ENCODE results near the gene SORBS1.

Gene SORBS1

GRCh38 chr10:95391581-95392216 lies 169.5 kb downstream of the SORBS1 start:
- DNase-seq (ENCODE audit: low read depth, low spot score) = no peak

GRCh38 chr10:95391164-95391563 lies 170.0 kb downstream of the SORBS1 start:
- no peak for DNase-seq (ENCODE audit: low read depth, low spot score)

GRCh38 chr10:95389982-95390381 lies 171.2 kb downstream of the SORBS1 start:
- no peak for DNase-seq (ENCODE audit: low read depth, low spot score)

- no peak for DNase-seq (ENCODE audit: low read depth, low spot score)
Observed at GRCh38 chr10:95389176-95389575, 172.0 kb downstream of the SORBS1 start.

GRCh38 chr10:95388539-95388938 lies 172.6 kb downstream of the SORBS1 start:
- no peak for DNase-seq (ENCODE audit: low read depth, low spot score)

GRCh38 chr10:95388109-95388471 lies 173.1 kb downstream of the SORBS1 start:
- no peak for DNase-seq (ENCODE audit: low read depth, low spot score)

- no peak for DNase-seq (ENCODE audit: low read depth, low spot score)
Observed at GRCh38 chr10:95384011-95384704, 177.0 kb downstream of the SORBS1 start.

- no peak for DNase-seq (ENCODE audit: low read depth, low spot score)
Observed at GRCh38 chr10:95382596-95382995, 178.6 kb downstream of the SORBS1 start.

GRCh38 chr10:95382174-95382573 lies 179.0 kb downstream of the SORBS1 start:
- DNase-seq (ENCODE audit: low read depth, low spot score) = no peak

- no peak for DNase-seq (ENCODE audit: low read depth, low spot score)
Observed at GRCh38 chr10:95377950-95378349, 183.2 kb downstream of the SORBS1 start.

GRCh38 chr10:95375418-95375817 lies 185.8 kb downstream of the SORBS1 start:
- no peak for DNase-seq (ENCODE audit: low read depth, low spot score)

GRCh38 chr10:95374597-95375209 lies 186.5 kb downstream of the SORBS1 start:
- DNase-seq (ENCODE audit: low read depth, low spot score) = peak; percentile 8

- no peak for DNase-seq (ENCODE audit: low read depth, low spot score)
Observed at GRCh38 chr10:95373660-95374059, 187.5 kb downstream of the SORBS1 start.

- DNase-seq (ENCODE audit: low read depth, low spot score) = no peak
Observed at GRCh38 chr10:95364342-95364741, 196.8 kb downstream of the SORBS1 start.

GRCh38 chr10:95363303-95363912 lies 197.8 kb downstream of the SORBS1 start:
- DNase-seq (ENCODE audit: low read depth, low spot score) = no peak

- no peak for DNase-seq (ENCODE audit: low read depth, low spot score)
Observed at GRCh38 chr10:95360122-95360714, 201.0 kb downstream of the SORBS1 start.

- DNase-seq (ENCODE audit: low read depth, low spot score) = no peak
Observed at GRCh38 chr10:95359466-95359865, 201.7 kb downstream of the SORBS1 start.

GRCh38 chr10:95356190-95356955 lies 204.8 kb downstream of the SORBS1 start:
- DNase-seq (ENCODE audit: low read depth, low spot score) = no peak

GRCh38 chr10:95355301-95355700 lies 205.9 kb downstream of the SORBS1 start:
- DNase-seq (ENCODE audit: low read depth, low spot score) = no peak

GRCh38 chr10:95354110-95354509 lies 207.1 kb downstream of the SORBS1 start:
- DNase-seq (ENCODE audit: low read depth, low spot score) = no peak

- no peak for DNase-seq (ENCODE audit: low read depth, low spot score)
Observed at GRCh38 chr10:95353123-95353522, 208.0 kb downstream of the SORBS1 start.

All from activated CD4-positive, CD25-positive, alpha-beta regulatory T cell treated with anti-CD3 and anti-CD28 coated beads, Interleukin-2, amount 50 U/mL, for 16 hours (primary cell).